Tibial artery (tissue), 4 donors: ENCODE results near the gene HS6ST2.

Experiments used
- DNase-seq, 2 donors: peaks; one replicate each; pipeline ENCODE4 v3.0.0-alpha.2; 2019
- H3K27ac ChIP-seq, 2 donors: fragments of 200-600 bp; sonication (generic) in 1 of 2; 1 replicate in 1 of 2; 2 replicates in 1 of 2; pipeline ENCODE4 v1.5.1; 2018 to 2019; ENCODE audit warnings: mild to moderate bottlenecking in 1 of 2
- H3K27me3 ChIP-seq, 2 donors: fragments of 200-600 bp; sonication (generic) in 1 of 2; one replicate each; pipeline versions ENCODE4 v1.5.1 to v1.6.0; 2016 to 2019
- H3K36me3 ChIP-seq, 3 donors: fragments of 200-600 bp; sonication (generic) in 2 of 3; one replicate each; pipeline ENCODE4 v1.5.1; 2016 to 2019; ENCODE audit warnings: mild to moderate bottlenecking in 2 of 3
- H3K4me1 ChIP-seq, 4 donors: fragments of 200-600 bp; sonication (generic) in 2 of 4; 1 replicate in 3 of 4; 2 replicates in 1 of 4; pipeline ENCODE4 v1.5.1; 2016 to 2019
- H3K4me3 ChIP-seq, 2 donors: fragments of 200-600 bp; sonication (generic) in 1 of 2; 1 replicate in 1 of 2; 2 replicates in 1 of 2; pipeline ENCODE4 v1.5.1; 2018 to 2019; ENCODE audit warnings: mild to moderate bottlenecking in 2 of 2
- H3K9me3 ChIP-seq, 3 donors: fragments of 200-600 bp; sonication (generic) in 1 of 3; one replicate each; pipeline ENCODE4 v1.5.1; 2016 to 2019
- intact Hi-C: fragments of 100-400 bp; cut with DNase I; formaldehyde crosslinking; loops from one replicate; pipeline ENCODE4 v1.15.0; 2023; ENCODE audit warnings: low total_unique reads
- TF ChIP-seq, protein P1 (sequence below), 2 experiments: fragments of 200-600 bp in 1 of 2; fragments of 450-650 bp in 1 of 2; IDR thresholded peaks; one replicate each; pipeline ENCODE4 v1.5.1; 2017 to 2019; ENCODE audit warnings: antibody characterized with exemption in 2 of 2, mild to moderate bottlenecking in 1 of 2, moderate library complexity in 1 of 2

The HS6ST2 gene

GRCh38 chrX:132673331-132673730, 285.1 kb downstream of the HS6ST2 start:
- no peaks in the 10 kb centered on the region for H3K27me3 ChIP-seq
- H3K27ac ChIP-seq, result no peak overlapping the region
- TF ChIP-seq, protein P1, sequence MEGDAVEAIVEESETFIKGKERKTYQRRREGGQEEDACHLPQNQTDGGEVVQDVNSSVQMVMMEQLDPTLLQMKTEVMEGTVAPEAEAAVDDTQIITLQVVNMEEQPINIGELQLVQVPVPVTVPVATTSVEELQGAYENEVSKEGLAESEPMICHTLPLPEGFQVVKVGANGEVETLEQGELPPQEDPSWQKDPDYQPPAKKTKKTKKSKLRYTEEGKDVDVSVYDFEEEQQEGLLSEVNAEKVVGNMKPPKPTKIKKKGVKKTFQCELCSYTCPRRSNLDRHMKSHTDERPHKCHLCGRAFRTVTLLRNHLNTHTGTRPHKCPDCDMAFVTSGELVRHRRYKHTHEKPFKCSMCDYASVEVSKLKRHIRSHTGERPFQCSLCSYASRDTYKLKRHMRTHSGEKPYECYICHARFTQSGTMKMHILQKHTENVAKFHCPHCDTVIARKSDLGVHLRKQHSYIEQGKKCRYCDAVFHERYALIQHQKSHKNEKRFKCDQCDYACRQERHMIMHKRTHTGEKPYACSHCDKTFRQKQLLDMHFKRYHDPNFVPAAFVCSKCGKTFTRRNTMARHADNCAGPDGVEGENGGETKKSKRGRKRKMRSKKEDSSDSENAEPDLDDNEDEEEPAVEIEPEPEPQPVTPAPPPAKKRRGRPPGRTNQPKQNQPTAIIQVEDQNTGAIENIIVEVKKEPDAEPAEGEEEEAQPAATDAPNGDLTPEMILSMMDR (IDR thresholded peaks at IDR 0.05), result no peak
- H3K9me3 ChIP-seq, result no peaks in the 10 kb centered on the region
- no peaks in the 10 kb centered on the region for H3K36me3 ChIP-seq
- no peak for DNase-seq
- H3K4me3 ChIP-seq, result no peak overlapping the region
- H3K4me1 ChIP-seq, result no peaks in the 10 kb centered on the region
- intact Hi-C loops, result no loop called here

DNA sequence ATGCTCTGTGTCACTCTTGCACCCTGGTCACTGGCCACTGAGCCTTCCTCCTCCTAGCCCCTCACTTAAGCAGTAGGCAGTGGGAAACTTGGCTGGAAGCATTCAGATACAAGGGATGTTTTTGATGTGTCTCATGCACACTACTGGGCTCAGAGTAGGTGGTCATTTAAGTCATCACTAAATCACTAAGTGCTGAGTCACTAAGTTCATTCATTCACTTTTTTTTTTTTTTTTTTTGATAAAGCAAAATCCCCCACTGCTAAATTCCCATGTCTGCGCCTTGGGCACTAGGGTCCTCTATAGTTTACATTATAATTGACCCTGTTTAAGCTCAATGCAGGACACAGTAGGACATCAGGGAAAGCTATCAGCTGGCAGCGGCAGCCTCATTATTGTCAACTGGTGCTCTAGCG, 287.2 kb downstream of the HS6ST2 start:
- Histone ChIP-seq H3K9me3 (no peaks in the 10 kb centered on the region), H3K27ac (no peak overlapping the region), H3K4me3 (no peak overlapping the region), H3K4me1 (no peaks in the 10 kb centered on the region), H3K36me3 (no peaks in the 10 kb centered on the region), H3K27me3 (no peaks in the 10 kb centered on the region)
- intact Hi-C loops, result no loop called here
- TF ChIP-seq, protein P1 (IDR thresholded peaks at IDR 0.05), result no peak
- DNase-seq, result no peak

- Histone ChIP-seq H3K4me1 (no peaks in the 10 kb centered on the region), H3K9me3 (no peaks in the 10 kb centered on the region), H3K27ac (no peak overlapping the region), H3K36me3 (no peaks in the 10 kb centered on the region), H3K27me3 (no peaks in the 10 kb centered on the region), H3K4me3 (no peak overlapping the region)
- intact Hi-C loops, result no loop called here
- DNase-seq, result no peak
- TF ChIP-seq, protein P1 (IDR thresholded peaks at IDR 0.05), result no peak
These were observed 289.3 kb downstream of the HS6ST2 start for GRCh38 chrX:132669142-132669541.

- no peaks in the 10 kb centered on the region for H3K9me3 ChIP-seq
- TF ChIP-seq, protein P1 (IDR thresholded peaks at IDR 0.05), result no peak
- H3K4me1 ChIP-seq, result no peaks in the 10 kb centered on the region
- intact Hi-C loops, result no loop called here
- H3K27me3 ChIP-seq, result no peaks in the 10 kb centered on the region
- H3K36me3 ChIP-seq, result no peaks in the 10 kb centered on the region
- no peak overlapping the region for H3K27ac ChIP-seq
- no peak overlapping the region for H3K4me3 ChIP-seq
- DNase-seq, result no peak
These were observed 290.3 kb downstream of the HS6ST2 start for GRCh38 chrX:132668178-132668577.

DNA sequence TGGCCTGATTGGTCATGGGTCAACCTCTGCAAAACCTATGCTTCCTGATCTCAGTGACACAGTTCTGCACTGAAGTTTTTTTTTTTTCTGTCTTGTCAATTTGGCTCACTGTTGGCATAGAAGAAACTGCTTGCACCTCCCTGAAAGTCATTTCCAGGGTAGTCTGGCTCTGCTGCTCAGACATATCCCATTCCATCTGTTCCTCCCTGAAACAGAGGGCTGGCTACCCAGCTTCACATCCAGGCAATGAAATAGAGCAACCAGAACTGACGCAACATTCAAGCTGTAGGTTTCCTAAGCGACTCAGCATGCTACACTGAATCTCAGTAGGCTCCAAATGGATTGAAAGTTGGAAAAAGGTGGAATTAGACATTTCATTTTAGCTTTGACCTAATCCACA, 292.8 kb downstream of the HS6ST2 start:
- Histone ChIP-seq H3K9me3 (no peaks in the 10 kb centered on the region), H3K4me3 (no peak overlapping the region), H3K4me1 (no peaks in the 10 kb centered on the region), H3K27me3 (no peaks in the 10 kb centered on the region), H3K27ac (no peak overlapping the region), H3K36me3 (no peaks in the 10 kb centered on the region)
- DNase-seq, result no peak
- TF ChIP-seq, protein P1 (IDR thresholded peaks at IDR 0.05), result no peak
- intact Hi-C loops, result no loop called here

- no peak for DNase-seq
- no peaks in the 10 kb centered on the region for H3K27me3 ChIP-seq
- H3K36me3 ChIP-seq, result no peaks in the 10 kb centered on the region
- H3K9me3 ChIP-seq, result no peaks in the 10 kb centered on the region
- H3K27ac ChIP-seq, result no peak overlapping the region
- intact Hi-C loops, result no loop called here
- H3K4me3 ChIP-seq, result no peak overlapping the region
- no peaks in the 10 kb centered on the region for H3K4me1 ChIP-seq
- TF ChIP-seq, protein P1 (IDR thresholded peaks at IDR 0.05), result no peak
These were observed 294.2 kb downstream of the HS6ST2 start for GRCh38 chrX:132664273-132664672.
